ENCODE results near the gene SH3PXD2A.
A peak's percentile ranks its signal among the peaks of the same experiment; 100 is the strongest.
"Not testable (repeated sequence)": the region's sequence is repeated elsewhere in the genome, so short reads cannot be mapped to it uniquely, and the experiment has no call there.

Gene SH3PXD2A

GRCh38 chr10:103666762-103667150, 188.6 kb downstream of the SH3PXD2A start:
- DNase-seq (ENCODE audit: low read depth in 2 of 2) = no peak

GRCh38 chr10:103666087-103666761, 189.2 kb downstream of the SH3PXD2A start:
- no peak for DNase-seq (ENCODE audit: low read depth in 2 of 2)

GRCh38 chr10:103665162-103665889, 190.1 kb downstream of the SH3PXD2A start:
- DNase-seq (ENCODE audit: low read depth in 2 of 2) = no peak

GRCh38 chr10:103663802-103664201, 191.6 kb downstream of the SH3PXD2A start:
- no peak for DNase-seq (ENCODE audit: low read depth in 2 of 2)

- no peak for DNase-seq (ENCODE audit: low read depth in 2 of 2)
Measured at GRCh38 chr10:103663236-103663635, 192.1 kb downstream of the SH3PXD2A start.

- not testable (repeated sequence) for DNase-seq (ENCODE audit: low read depth in 2 of 2)
Measured at GRCh38 chr10:103662704-103663103, 192.7 kb downstream of the SH3PXD2A start.

- DNase-seq (ENCODE audit: low read depth in 2 of 2) = peak; percentile 9
Measured at GRCh38 chr10:103661198-103661950, 194.0 kb downstream of the SH3PXD2A start.

GRCh38 chr10:103660364-103661197, 194.8 kb downstream of the SH3PXD2A start:
- no peak for DNase-seq (ENCODE audit: low read depth in 2 of 2)

GRCh38 chr10:103659674-103660363, 195.6 kb downstream of the SH3PXD2A start:
- peak; percentile 30 to 33 for DNase-seq (ENCODE audit: low read depth in 2 of 2)

- no peak for DNase-seq (ENCODE audit: low read depth in 2 of 2)
Measured at GRCh38 chr10:103658049-103658577, 197.3 kb downstream of the SH3PXD2A start.

- no peak for DNase-seq (ENCODE audit: low read depth in 2 of 2)
Measured at GRCh38 chr10:103657061-103657591, 198.2 kb downstream of the SH3PXD2A start.

- DNase-seq (ENCODE audit: low read depth in 2 of 2) = no peak
Measured at GRCh38 chr10:103654925-103655324, 200.5 kb downstream of the SH3PXD2A start.

- DNase-seq (ENCODE audit: low read depth in 2 of 2) = no peak
Measured at GRCh38 chr10:103653581-103654037, 201.8 kb downstream of the SH3PXD2A start.

- no peak for DNase-seq (ENCODE audit: low read depth in 2 of 2)
Measured at GRCh38 chr10:103652599-103653281, 202.6 kb downstream of the SH3PXD2A start.

- no peak for DNase-seq (ENCODE audit: low read depth in 2 of 2)
Measured at GRCh38 chr10:103651783-103652476, 203.4 kb downstream of the SH3PXD2A start.

- no peak for DNase-seq (ENCODE audit: low read depth in 2 of 2)
Measured at GRCh38 chr10:103651333-103651732, 204.0 kb downstream of the SH3PXD2A start.

GRCh38 chr10:103649654-103650423, 205.5 kb downstream of the SH3PXD2A start:
- DNase-seq (ENCODE audit: low read depth in 2 of 2) = no peak

Measured in stimulated activated CD8-positive, alpha-beta memory T cell treated with anti-CD3 and anti-CD28 coated beads, Interleukin-15, amount 100 ng/mL, for 4 hours (primary cell).